Liver (tissue), 9 donors: ENCODE results near the gene ATXN7L1. TPM values are rescaled to one million over a fixed set of nuclear protein-coding genes. Genes with fewer than 3 reads are reported as not detected.
"Not testable (repeated sequence)": the region's sequence is repeated elsewhere in the genome, so short reads cannot be mapped to it uniquely, and the experiment has no call there.

Experiments used
- DNase-seq: peaks from one replicate; pipeline ENCODE4 v3.0.0-alpha.2; 2017; ENCODE audit warnings: low spot score
- H3K27ac ChIP-seq, 2 donors: one replicate each; pipeline ENCODE4 v1.7.0; 2013; ENCODE audit warnings: inconsistent platforms in 2 of 2, low read length in 2 of 2, control low read depth in 1 of 2, low read depth in 1 of 2, mild to moderate bottlenecking in 1 of 2
- H3K27me3 ChIP-seq, 4 donors: one replicate each; pipeline versions ENCODE4 v1.6.1 to v1.7.0; 2013; ENCODE audit warnings: low read length in 3 of 4, inconsistent platforms in 1 of 4, mild to moderate bottlenecking in 1 of 4, moderate library complexity in 1 of 4; ENCODE audit not compliant: control insufficient read depth in 4 of 4, insufficient read depth in 4 of 4
- H3K36me3 ChIP-seq, 4 donors: one replicate each; pipeline versions ENCODE4 v1.6.1 to v1.7.0; 2013; ENCODE audit warnings: low read length in 3 of 4, mild to moderate bottlenecking in 3 of 4, low read depth in 1 of 4, moderate library complexity in 1 of 4; ENCODE audit not compliant: control insufficient read depth in 4 of 4, insufficient read depth in 3 of 4
- H3K4me1 ChIP-seq, 4 donors: one replicate each; pipeline versions ENCODE4 v1.6.1 to v1.7.0; 2013; ENCODE audit warnings: low read length in 3 of 4, mild to moderate bottlenecking in 3 of 4, moderate library complexity in 1 of 4; ENCODE audit not compliant: control insufficient read depth in 4 of 4, insufficient read depth in 4 of 4
- H3K4me3 ChIP-seq, 3 donors: one replicate each; pipeline versions ENCODE4 v1.6.1 to v1.7.0; 2013; ENCODE audit warnings: low read length in 3 of 3, control low read depth in 1 of 3, low read depth in 1 of 3, mild to moderate bottlenecking in 1 of 3
- H3K9ac ChIP-seq, 2 donors: one replicate each; pipeline ENCODE4 v1.7.0; 2013; ENCODE audit warnings: low read length in 2 of 2, mild to moderate bottlenecking in 2 of 2, moderate library complexity in 2 of 2, control low read depth in 1 of 2, low read depth in 1 of 2
- H3K9me3 ChIP-seq, 4 donors: one replicate each; pipeline versions ENCODE4 v1.6.1 to v1.7.0; 2013; ENCODE audit warnings: low read length in 3 of 4; ENCODE audit not compliant: control insufficient read depth in 4 of 4
- ATF3 ChIP-seq: IDR thresholded peaks from 2 replicates; pipeline ENCODE4 v1.6.1; 2016; ENCODE audit warnings: antibody characterized with exemption
- CTCF ChIP-seq: fragments of 150-350 bp; IDR thresholded peaks from 2 replicates; pipeline ENCODE4 v1.5.1; 2017; ENCODE audit warnings: improper control_type of control experiment, low read depth, low read length; ENCODE audit not compliant: missing input control
- EGR1 ChIP-seq, 2 donors: IDR thresholded peaks; 2 replicates each; pipeline ENCODE4 v1.6.1; 2016 to 2018; ENCODE audit warnings: antibody characterized with exemption in 2 of 2, low read depth in 2 of 2
- FOXA1 ChIP-seq: IDR thresholded peaks from 2 replicates; pipeline ENCODE4 v1.6.1; 2016; ENCODE audit warnings: antibody characterized with exemption
- HNF4A ChIP-seq, 2 donors: conservative IDR thresholded peaks; 2 replicates each; pipeline ENCODE4 v1.6.1; 2016; ENCODE audit warnings: antibody characterized with exemption in 2 of 2, mild to moderate bottlenecking in 2 of 2
- HNF4G ChIP-seq: IDR thresholded peaks from 2 replicates; pipeline ENCODE4 v1.6.1; 2016; ENCODE audit warnings: antibody characterized with exemption
- MAX ChIP-seq: IDR thresholded peaks from 2 replicates; pipeline ENCODE4 v1.6.1; 2016; ENCODE audit warnings: antibody characterized with exemption
- RAD21 ChIP-seq, 2 donors: IDR thresholded peaks; 2 replicates each; pipeline ENCODE4 v1.6.1; 2016; ENCODE audit warnings: antibody characterized with exemption in 2 of 2, mild to moderate bottlenecking in 2 of 2
- REST ChIP-seq: IDR thresholded peaks from 2 replicates; pipeline ENCODE4 v1.6.1; 2016; ENCODE audit warnings: antibody characterized with exemption, mild to moderate bottlenecking
- SP1 ChIP-seq: IDR thresholded peaks from 2 replicates; pipeline ENCODE4 v1.6.1; 2018; ENCODE audit warnings: antibody characterized with exemption, mild to moderate bottlenecking
- TAF1 ChIP-seq: conservative IDR thresholded peaks from 2 replicates; pipeline ENCODE4 v1.6.1; 2016; ENCODE audit warnings: antibody characterized with exemption, mild to moderate bottlenecking
- YY1 ChIP-seq: IDR thresholded peaks from 2 replicates; pipeline ENCODE4 v1.6.1; 2016; ENCODE audit warnings: antibody characterized with exemption, mild to moderate bottlenecking
- WGBS: extraction: QIAGEN DNeasy Blood & Tissue Kit; methylation state at CpG from one replicate; pipeline ENCODE4 v1.1.7; 2013; 5-methylcytosine and 5-hydroxymethylcytosine counted together
- polyA plus RNA-seq, 2 donors: library from polyadenylated mRNA; stranded (reverse) in 1 of 2; unstranded in 1 of 2; fragments of 200-250 nt in 1 of 2; fragments of >200 nt in 1 of 2; fragmentation: Nextera tagmentation in 1 of 2; extraction: Ambion mirVana in 1 of 2; gene quantifications; one replicate each; pipeline versions ENCODE4 v1.2.1 to v1.2.3, GENCODE V29; 2013 to 2015
- total RNA-seq, 2 donors: library from RNA; depleted of rRNA; stranded (reverse); fragments of >200 nt; gene quantifications; one replicate each; pipeline ENCODE4 v1.2.3, GENCODE V29; 2014
- donor health status: healthy.
- donor health status: healthy.
- donor health status: healthy.
- donor health status: healthy.
- donor health status: healthy.

The ATXN7L1 gene
- total and polyA plus RNA-seq, 4 donors, result 2.1 to 7.4 (median 5.3) TPM

GRCh38 chr7:105711726-105712402, 164.5 kb downstream of the ATXN7L1 start:
- no peak for DNase-seq
- H3K27ac ChIP-seq, result no peak overlapping the region
- H3K36me3 ChIP-seq, result no peaks in the 10 kb centered on the region
- peaks cover 0 to 9% (median 5%) of the 10 kb centered on the region in 4 donors for H3K9me3 ChIP-seq
- TF ChIP-seq CTCF (no peak), YY1 (no peak), HNF4G (no peak), FOXA1 (no peak), TAF1 (no peak), EGR1 (IDR thresholded peaks at IDR 0.05; ENCODE audit: low read depth in 2 of 2) (no peak), MAX (no peak)
- peak overlapping the region in 1 of 3 donors; percentile 15 for H3K4me3 ChIP-seq
- 96% methylated on average over 5 of the region's 5 CpGs for WGBS
- H3K27me3 ChIP-seq, result no peaks in the 10 kb centered on the region
- H3K9ac ChIP-seq, result no peak overlapping the region
- no peaks in the 10 kb centered on the region for H3K4me1 ChIP-seq

- not testable (repeated sequence) for H3K4me3 ChIP-seq, H3K36me3 ChIP-seq, H3K9me3 ChIP-seq, H3K27me3 ChIP-seq, DNase-seq, H3K9ac ChIP-seq, H3K27ac ChIP-seq, H3K4me1 ChIP-seq
- 95% methylated on average over 4 of the region's 4 CpGs for WGBS
Observed at GRCh38 chr7:105710720-105711119, 165.7 kb downstream of the ATXN7L1 start.

- TF ChIP-seq RAD21 (IDR thresholded peaks at IDR 0.05), result no peak
- no peak for TF ChIP-seq EGR1 (IDR thresholded peaks at IDR 0.05; ENCODE audit: low read depth in 2 of 2)
- no peak for TF ChIP-seq CTCF
- no peak for TF ChIP-seq SP1
- TF ChIP-seq REST, result no peak
- no peak for TF ChIP-seq ATF3
- TF ChIP-seq HNF4G, result no peak
- TF ChIP-seq HNF4A (conservative IDR thresholded peaks at IDR 0.05), result no peak
- WGBS, result 97% methylated on average over 4 of the region's 4 CpGs
- peaks cover 0 to 9% (median 5%) of the 10 kb centered on the region in 4 donors for H3K9me3 ChIP-seq
Observed at GRCh38 chr7:105708763-105709080, 167.7 kb downstream of the ATXN7L1 start.

More at GRCh38 chr7:105708763-105709080, 167.7 kb downstream of the ATXN7L1 start:
- H3K27ac ChIP-seq, result no peak overlapping the region
- H3K36me3 ChIP-seq, result no peaks in the 10 kb centered on the region
- no peak overlapping the region for H3K9ac ChIP-seq
- DNase-seq, result no peak
- no peak overlapping the region for H3K4me3 ChIP-seq
- H3K27me3 ChIP-seq, result no peaks in the 10 kb centered on the region
- H3K4me1 ChIP-seq, result peaks cover 0 to 3% (median 2%) of the 10 kb centered on the region in 4 donors
